A549 (cell line): Measurements from ENCODE around the gene ZNF292. TPM values are rescaled to one million over a fixed set of nuclear protein-coding genes. Genes with fewer than 3 reads are reported as not detected.

Experiments
- ATAC-seq, 2 experiments: fragments of 200-7000 bp in 1 of 2; fragments of >200 bp in 1 of 2; cut with Nextera tagmentation in 1 of 2; cut with Tn5 transposase in 1 of 2; 3 replicates each; pipeline versions ENCODE4 v1.8.0 to v1.9.1; 2018 to 2020; ENCODE audit warnings: mild to moderate bottlenecking in 1 of 2, moderate library complexity in 1 of 2
- CTCF ChIA-PET: fragments of 300-600 bp; sonication (Branson Sonifier 250); formaldehyde crosslinking; extraction: SDS; loops from one replicate; lab custom pipeline; 2021; ENCODE audit warnings: antibody characterized with exemption, inconsistent platforms; lab: Yijun Ruan, JAX
- POLR2A ChIA-PET: fragments of 350-600 bp; formaldehyde crosslinking; extraction: SDS; loops from one replicate; lab custom pipeline; 2021; ENCODE audit warnings: antibody characterized with exemption, inconsistent platforms; lab: Yijun Ruan, JAX
- DNase-seq, 2 experiments: peaks; one replicate each; pipeline versions ENCODE4 v3.0.0 to v3.0.0-alpha.2; 2011 to 2016; ENCODE audit warnings: low read depth in 1 of 2, low spot score in 1 of 2
- FAIRE-seq: peaks from 2 replicates; lab custom pipeline; 2011; peaks lifted over from hg19 to GRCh38; lab: Jason Lieb, UNC
- H3K27ac ChIP-seq, 2 experiments: fragments of >200 bp; sonication (Bioruptor Twin); formaldehyde crosslinking; 3 replicates each; pipeline ENCODE4 v1.5.1; 2016 to 2017
- H3K4me1 ChIP-seq: fragments of >200 bp; sonication (Bioruptor Twin); formaldehyde crosslinking; 3 replicates; pipeline ENCODE4 v1.6.1; 2016
- H3K4me2 ChIP-seq: fragments of >200 bp; sonication (Bioruptor Twin); formaldehyde crosslinking; 3 replicates; pipeline ENCODE4 v1.6.1; 2016
- H3K4me3 ChIP-seq: fragments of >200 bp; sonication (Bioruptor Twin); formaldehyde crosslinking; 3 replicates; pipeline ENCODE4 v1.5.1; 2016
- H3K9me3 ChIP-seq: fragments of >200 bp; sonication (Bioruptor Twin); formaldehyde crosslinking; 3 replicates; pipeline ENCODE4 v1.6.1; 2016
- BHLHE40 ChIP-seq: IDR thresholded peaks from 2 replicates; pipeline ENCODE4 v1.6.1; 2012; ENCODE audit warnings: low read depth, low read length, inconsistent platforms
- CBX8 ChIP-seq: fragments of 200-600 bp; sonication (generic); IDR thresholded peaks from 2 replicates; pipeline ENCODE4 v1.6.1; 2016
- CEBPB ChIP-seq, 2 experiments: fragments of >200 bp in 1 of 2; sonication (Bioruptor Twin) in 1 of 2; formaldehyde crosslinking in 1 of 2; IDR thresholded peaks; 2 replicates each; pipeline ENCODE4 v1.6.1; 2012 to 2016
- CHD2 ChIP-seq: fragments of 150-350 bp; IDR thresholded peaks from 2 replicates; pipeline ENCODE4 v1.6.1; 2014; ENCODE audit warnings: low read length; ENCODE audit not compliant: partially characterized antibody
- E2F6 ChIP-seq: IDR thresholded peaks from 2 replicates; pipeline ENCODE4 v1.6.1; 2012; ENCODE audit warnings: low read depth, borderline replicate concordance
- EHMT2 ChIP-seq: fragments of 200-600 bp; sonication (generic); IDR thresholded peaks from 2 replicates; pipeline ENCODE4 v1.6.1; 2016; ENCODE audit warnings: antibody characterized with exemption, low read depth, mild to moderate bottlenecking, moderate library complexity
- FOSL2 ChIP-seq, 2 experiments: fragments of 450-650 bp in 1 of 2; fragments of >200 bp in 1 of 2; sonication (Bioruptor Twin) in 1 of 2; formaldehyde crosslinking; IDR thresholded peaks; 2 replicates each; pipeline versions ENCODE4 v1.5.0 to v1.6.1; 2016 to 2020; ENCODE audit warnings: mild to moderate bottlenecking in 1 of 2, moderate library complexity in 1 of 2
- FOXS1 ChIP-seq: fragments of 250-450 bp; sonication (Bioruptor Pico); IDR thresholded peaks from 2 replicates; pipeline ENCODE4 v1.5.0; 2020; ENCODE audit warnings: mild to moderate bottlenecking, moderate library complexity
- GATA3 ChIP-seq: IDR thresholded peaks from 2 replicates; pipeline ENCODE4 v1.6.1; 2012; ENCODE audit warnings: borderline replicate concordance
- HOXA7 ChIP-seq: fragments of 250-450 bp; sonication (Bioruptor Pico); IDR thresholded peaks from 2 replicates; pipeline ENCODE4 v1.5.0; 2020; ENCODE audit warnings: mild to moderate bottlenecking, moderate library complexity
- HOXB13 ChIP-seq: fragments of 250-450 bp; sonication (Bioruptor Pico); IDR thresholded peaks from 2 replicates; pipeline ENCODE4 v1.5.0; 2020; ENCODE audit warnings: low read depth, mild to moderate bottlenecking, moderate library complexity
- JUNB ChIP-seq: fragments of >200 bp; sonication (Bioruptor Twin); formaldehyde crosslinking; IDR thresholded peaks from 2 replicates; pipeline ENCODE4 v1.6.1; 2016
- KDM1A ChIP-seq: fragments of 200-600 bp; sonication (generic); IDR thresholded peaks from 2 replicates; pipeline ENCODE4 v1.6.1; 2016; ENCODE audit warnings: low read depth, mild to moderate bottlenecking
- MAFK ChIP-seq: fragments of 450-650 bp; IDR thresholded peaks from 2 replicates; pipeline ENCODE4 v1.6.1; 2014; ENCODE audit not compliant: partially characterized antibody
- MAZ ChIP-seq: fragments of 150-350 bp; IDR thresholded peaks from 2 replicates; pipeline ENCODE4 v1.6.1; 2014; ENCODE audit warnings: antibody characterized with exemption, low read depth, low read length, borderline replicate concordance
- NFE2L2 ChIP-seq: fragments of 150-350 bp; conservative IDR thresholded peaks from 2 replicates; pipeline ENCODE4 v1.6.1; 2014; ENCODE audit warnings: low read length
- PHF8 ChIP-seq: fragments of 200-600 bp; sonication (generic); IDR thresholded peaks from 2 replicates; pipeline ENCODE4 v1.6.1; 2016; ENCODE audit warnings: low read depth, mild to moderate bottlenecking, antibody characterized with exemption, moderate library complexity, borderline replicate concordance
- RARB ChIP-seq: fragments of 250-450 bp; sonication (Bioruptor Pico); IDR thresholded peaks from 2 replicates; pipeline ENCODE4 v1.8.0; 2021; ENCODE audit warnings: mild to moderate bottlenecking, moderate library complexity
- SMC3 ChIP-seq: fragments of >200 bp; sonication (Bioruptor Twin); formaldehyde crosslinking; IDR thresholded peaks from 3 replicates; pipeline ENCODE4 v1.6.1; 2018; ENCODE audit warnings: inconsistent platforms
- ZC3H11A ChIP-seq: fragments of 450-650 bp; IDR thresholded peaks from 2 replicates; pipeline ENCODE4 v1.6.1; 2014; ENCODE audit warnings: antibody characterized with exemption, mild to moderate bottlenecking
- ZFP36 ChIP-seq: fragments of 450-650 bp; IDR thresholded peaks from 2 replicates; pipeline ENCODE4 v1.6.1; 2014; ENCODE audit warnings: borderline replicate concordance; ENCODE audit not compliant: partially characterized antibody
- ZSCAN20 ChIP-seq: fragments of 250-450 bp; sonication (Bioruptor Pico); IDR thresholded peaks from 2 replicates; pipeline ENCODE4 v1.8.0; 2022; ENCODE audit warnings: mild to moderate bottlenecking, moderate library complexity
- WGBS: methylation state at CpG from one replicate; pipeline ENCODE4 v1.1.6; 2017; ENCODE audit errors: missing lambda C conversion rate; 5-methylcytosine and 5-hydroxymethylcytosine counted together
- polyA plus RNA-seq, 4 experiments: library from polyadenylated mRNA; depleted of rRNA in 3 of 4; stranded (reverse); fragments of >200 nt; fragmentation: RNase III in 1 of 4; extraction: RNeasy Plus Mini Kit Qiagen cat#74134 plus additional on column Dnase treatment in 1 of 4; gene quantifications; 2 replicates in 3 of 4; 3 replicates in 1 of 4; pipeline ENCODE4 v1.2.3, GENCODE V29; 2011 to 2017
- TF ChIP-seq, protein P1 (sequence below): fragments of >200 bp; sonication (Bioruptor Twin); formaldehyde crosslinking; IDR thresholded peaks from 3 replicates; pipeline ENCODE4 v1.6.1; 2016
- TF ChIP-seq, protein P2 (sequence below): IDR thresholded peaks from 2 replicates; pipeline ENCODE4 v1.6.1; 2012
- TF ChIP-seq, protein P3 (sequence below): IDR thresholded peaks from 2 replicates; pipeline ENCODE4 v1.6.1; 2012
- TF ChIP-seq, protein P4 (sequence below): fragments of 250-450 bp; sonication (Bioruptor Pico); IDR thresholded peaks from 2 replicates; pipeline ENCODE4 v1.5.0; 2020; ENCODE audit warnings: low read depth, mild to moderate bottlenecking, moderate library complexity
- TF ChIP-seq, protein P5 (sequence below): fragments of >200 bp; sonication (Bioruptor Twin); formaldehyde crosslinking; IDR thresholded peaks from 2 replicates; pipeline ENCODE4 v1.6.1; 2016
- TF ChIP-seq, protein P6 (sequence below): fragments of 200-600 bp; sonication (generic); IDR thresholded peaks from 2 replicates; pipeline ENCODE4 v1.6.1; 2016; ENCODE audit warnings: antibody characterized with exemption, mild to moderate bottlenecking, moderate library complexity

ZNF292 gene
- polyA plus RNA-seq, 2 of the 4 experiments (the other 2 are of a cell fraction), result 2.5 to 7.5 TPM

DNA sequence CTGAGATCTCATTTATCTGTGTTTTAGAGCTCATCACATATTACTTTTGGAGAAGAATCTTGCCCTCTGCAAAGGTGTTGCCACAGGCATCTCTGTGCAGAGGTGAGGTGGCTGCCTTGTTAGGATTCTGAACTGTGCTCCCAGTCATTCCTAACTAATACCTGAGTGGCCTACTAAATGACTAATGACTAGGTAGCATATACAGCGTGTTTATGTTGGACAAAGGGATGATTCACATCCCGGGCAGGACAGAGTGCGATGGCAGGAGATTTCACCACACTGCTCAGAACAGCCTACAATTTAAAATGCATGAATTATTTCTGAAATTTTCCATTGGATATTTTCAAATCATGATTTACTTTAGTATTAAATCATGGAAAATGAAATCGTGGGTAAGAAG, 37.3 kb upstream of the ZNF292 start:
- ChIA-PET POLR2A (no interaction called here), CTCF (no interaction called here)
- FAIRE-seq (no peak), ATAC-seq (0 out of 6 replicates have a peak, but pooled peaks of 1 of the 2 experiments have one; percentile 39), DNase-seq (no peak)
- no peak for TF ChIP-seq BHLHE40
- TF ChIP-seq, protein P1, sequence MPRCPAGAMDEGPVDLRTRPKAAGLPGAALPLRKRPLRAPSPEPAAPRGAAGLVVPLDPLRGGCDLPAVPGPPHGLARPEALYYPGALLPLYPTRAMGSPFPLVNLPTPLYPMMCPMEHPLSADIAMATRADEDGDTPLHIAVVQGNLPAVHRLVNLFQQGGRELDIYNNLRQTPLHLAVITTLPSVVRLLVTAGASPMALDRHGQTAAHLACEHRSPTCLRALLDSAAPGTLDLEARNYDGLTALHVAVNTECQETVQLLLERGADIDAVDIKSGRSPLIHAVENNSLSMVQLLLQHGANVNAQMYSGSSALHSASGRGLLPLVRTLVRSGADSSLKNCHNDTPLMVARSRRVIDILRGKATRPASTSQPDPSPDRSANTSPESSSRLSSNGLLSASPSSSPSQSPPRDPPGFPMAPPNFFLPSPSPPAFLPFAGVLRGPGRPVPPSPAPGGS, result no peak
- no peak for TF ChIP-seq E2F6
- no peak for TF ChIP-seq RARB (CRISPR knock-in tag)
- no peak for TF ChIP-seq ZC3H11A
- TF ChIP-seq, protein P2, sequence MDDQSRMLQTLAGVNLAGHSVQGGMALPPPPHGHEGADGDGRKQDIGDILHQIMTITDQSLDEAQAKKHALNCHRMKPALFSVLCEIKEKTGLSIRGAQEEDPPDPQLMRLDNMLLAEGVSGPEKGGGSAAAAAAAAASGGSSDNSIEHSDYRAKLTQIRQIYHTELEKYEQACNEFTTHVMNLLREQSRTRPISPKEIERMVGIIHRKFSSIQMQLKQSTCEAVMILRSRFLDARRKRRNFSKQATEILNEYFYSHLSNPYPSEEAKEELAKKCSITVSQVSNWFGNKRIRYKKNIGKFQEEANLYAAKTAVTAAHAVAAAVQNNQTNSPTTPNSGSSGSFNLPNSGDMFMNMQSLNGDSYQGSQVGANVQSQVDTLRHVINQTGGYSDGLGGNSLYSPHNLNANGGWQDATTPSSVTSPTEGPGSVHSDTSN, result no peak
- TF ChIP-seq JUNB, result no peak
- TF ChIP-seq NFE2L2, result no peak
- no peak for TF ChIP-seq SMC3
- H3K4me1 ChIP-seq, result no peaks in the 10 kb centered on the region
- H3K9me3 ChIP-seq, result no peaks in the 10 kb centered on the region
- no peak overlapping the region for H3K4me2 ChIP-seq
- no peak overlapping the region for H3K4me3 ChIP-seq
- WGBS, result 10% methylated on average over 4 of the region's 4 CpGs
- H3K27ac ChIP-seq, result no peak overlapping the region

GRCh38 chr6:87122477-87122876, 32.9 kb upstream of the ZNF292 start:
- no peaks in the 10 kb centered on the region for H3K4me1 ChIP-seq
- POLR2A ChIA-PET, result no interaction called here
- TF ChIP-seq CBX8, result no peak
- TF ChIP-seq NFE2L2, result no peak
- TF ChIP-seq FOXS1 (CRISPR knock-in tag), result no peak
- TF ChIP-seq, protein P3, sequence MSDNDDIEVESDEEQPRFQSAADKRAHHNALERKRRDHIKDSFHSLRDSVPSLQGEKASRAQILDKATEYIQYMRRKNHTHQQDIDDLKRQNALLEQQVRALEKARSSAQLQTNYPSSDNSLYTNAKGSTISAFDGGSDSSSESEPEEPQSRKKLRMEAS, result no peak
- TF ChIP-seq, protein P4, sequence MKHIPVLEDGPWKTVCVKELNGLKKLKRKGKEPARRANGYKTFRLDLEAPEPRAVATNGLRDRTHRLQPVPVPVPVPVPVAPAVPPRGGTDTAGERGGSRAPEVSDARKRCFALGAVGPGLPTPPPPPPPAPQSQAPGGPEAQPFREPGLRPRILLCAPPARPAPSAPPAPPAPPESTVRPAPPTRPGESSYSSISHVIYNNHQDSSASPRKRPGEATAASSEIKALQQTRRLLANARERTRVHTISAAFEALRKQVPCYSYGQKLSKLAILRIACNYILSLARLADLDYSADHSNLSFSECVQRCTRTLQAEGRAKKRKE (CRISPR knock-in tag), result no peak
- TF ChIP-seq ZFP36, result no peak
- TF ChIP-seq RARB (CRISPR knock-in tag), result no peak
- no peak for TF ChIP-seq ZSCAN20 (CRISPR knock-in tag)
- TF ChIP-seq E2F6, result no peak
- no peak for TF ChIP-seq HOXB13
- TF ChIP-seq HOXA7 (CRISPR knock-in tag), result no peak
- no peak for TF ChIP-seq EHMT2
- no peak for TF ChIP-seq GATA3
- TF ChIP-seq FOSL2 (IDR thresholded peaks at IDR 0.05), result no peak
- TF ChIP-seq FOSL2 (CRISPR knock-in tag; IDR thresholded peaks at IDR 0.05), result no peak
- TF ChIP-seq, all 56 proteins: peak for 0
- no peak for ATAC-seq
- Histone ChIP-seq H3K4me3 (no peak overlapping the region), H3K4me2 (no peak overlapping the region), H3K9me3 (no peaks in the 10 kb centered on the region), H3K27ac (no peak overlapping the region)
- 90% methylated on average over 23 of the region's 51 CpGs for WGBS
- no peak for FAIRE-seq
- no peak for DNase-seq
- CTCF ChIA-PET, result no interaction called here

DNA sequence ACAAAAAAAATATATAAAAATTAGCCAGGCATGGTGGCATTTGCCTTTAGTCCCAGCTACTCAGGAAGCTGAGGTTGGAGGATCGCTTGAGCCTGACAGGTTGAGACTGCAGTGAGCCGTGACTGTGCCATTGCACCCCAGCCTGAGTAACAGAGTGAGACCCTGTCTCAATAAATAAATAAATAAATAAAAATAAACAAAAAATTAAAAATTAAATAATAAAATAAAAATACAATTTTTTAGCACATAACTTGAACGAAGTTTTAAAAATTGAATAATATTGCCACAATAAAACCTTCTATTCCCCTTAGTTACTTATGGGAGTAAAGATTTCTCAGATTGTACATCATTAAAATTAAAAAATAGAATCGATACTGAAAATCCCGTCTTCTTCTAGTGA, 31.3 kb upstream of the ZNF292 start:
- no peak for FAIRE-seq
- TF ChIP-seq MAZ (no peak), MAFK (no peak), HOXB13 (no peak), EHMT2 (no peak), CEBPB (IDR thresholded peaks at IDR 0.05) (no peak), CHD2 (no peak), PHF8 (no peak), FOXS1 (CRISPR knock-in tag) (no peak), KDM1A (no peak)
- TF ChIP-seq, protein P5, sequence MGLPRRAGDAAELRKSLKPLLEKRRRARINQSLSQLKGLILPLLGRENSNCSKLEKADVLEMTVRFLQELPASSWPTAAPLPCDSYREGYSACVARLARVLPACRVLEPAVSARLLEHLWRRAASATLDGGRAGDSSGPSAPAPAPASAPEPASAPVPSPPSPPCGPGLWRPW, result no peak
- TF ChIP-seq, protein P6, sequence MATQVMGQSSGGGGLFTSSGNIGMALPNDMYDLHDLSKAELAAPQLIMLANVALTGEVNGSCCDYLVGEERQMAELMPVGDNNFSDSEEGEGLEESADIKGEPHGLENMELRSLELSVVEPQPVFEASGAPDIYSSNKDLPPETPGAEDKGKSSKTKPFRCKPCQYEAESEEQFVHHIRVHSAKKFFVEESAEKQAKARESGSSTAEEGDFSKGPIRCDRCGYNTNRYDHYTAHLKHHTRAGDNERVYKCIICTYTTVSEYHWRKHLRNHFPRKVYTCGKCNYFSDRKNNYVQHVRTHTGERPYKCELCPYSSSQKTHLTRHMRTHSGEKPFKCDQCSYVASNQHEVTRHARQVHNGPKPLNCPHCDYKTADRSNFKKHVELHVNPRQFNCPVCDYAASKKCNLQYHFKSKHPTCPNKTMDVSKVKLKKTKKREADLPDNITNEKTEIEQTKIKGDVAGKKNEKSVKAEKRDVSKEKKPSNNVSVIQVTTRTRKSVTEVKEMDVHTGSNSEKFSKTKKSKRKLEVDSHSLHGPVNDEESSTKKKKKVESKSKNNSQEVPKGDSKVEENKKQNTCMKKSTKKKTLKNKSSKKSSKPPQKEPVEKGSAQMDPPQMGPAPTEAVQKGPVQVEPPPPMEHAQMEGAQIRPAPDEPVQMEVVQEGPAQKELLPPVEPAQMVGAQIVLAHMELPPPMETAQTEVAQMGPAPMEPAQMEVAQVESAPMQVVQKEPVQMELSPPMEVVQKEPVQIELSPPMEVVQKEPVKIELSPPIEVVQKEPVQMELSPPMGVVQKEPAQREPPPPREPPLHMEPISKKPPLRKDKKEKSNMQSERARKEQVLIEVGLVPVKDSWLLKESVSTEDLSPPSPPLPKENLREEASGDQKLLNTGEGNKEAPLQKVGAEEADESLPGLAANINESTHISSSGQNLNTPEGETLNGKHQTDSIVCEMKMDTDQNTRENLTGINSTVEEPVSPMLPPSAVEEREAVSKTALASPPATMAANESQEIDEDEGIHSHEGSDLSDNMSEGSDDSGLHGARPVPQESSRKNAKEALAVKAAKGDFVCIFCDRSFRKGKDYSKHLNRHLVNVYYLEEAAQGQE, result no peak

More for the DNA sequence above, 31.3 kb upstream of the ZNF292 start:
- DNase-seq (no peak), ATAC-seq (no peak)
- Histone ChIP-seq H3K4me2 (no peak overlapping the region), H3K9me3 (no peaks in the 10 kb centered on the region), H3K4me3 (no peak overlapping the region), H3K4me1 (no peaks in the 10 kb centered on the region), H3K27ac (no peak overlapping the region)
- ChIA-PET POLR2A (no interaction called here), CTCF (interaction anchor here (1.6 kb wide), 1 partner anchor 15 kb away, joined by 4 read pairs; no protein-coding TSS in a partner anchor)
- WGBS, result 59% methylated on average over 5 of the region's 5 CpGs
